GM12878 (cell line): ENCODE data around the gene TNF. TPM values are rescaled to one million over a fixed set of nuclear protein-coding genes. Genes with fewer than 3 reads are reported as not detected.

Experiments
- ATAC-seq: fragments of 200-7000 bp; cut with Tn5 transposase; 3 replicates; pipeline ENCODE4 v1.9.1; 2020; ENCODE audit warnings: mild to moderate bottlenecking, moderate library complexity
- BruUV-seq: library from RNA; stranded (reverse); fragments of 400-500 nt; replicated peaks from 2 replicates; lab custom pipeline; 2021; lab: Mats Ljungman, UMichigan
- CTCF ChIA-PET: fragments of 300-600 bp; sonication (Branson Sonifier 250); formaldehyde crosslinking; extraction: SDS; loops from one replicate; lab custom pipeline; 2021; ENCODE audit warnings: inconsistent platforms; lab: Yijun Ruan, JAX
- POLR2A ChIA-PET: fragments of 350-600 bp; formaldehyde crosslinking; extraction: SDS; loops from one replicate; lab custom pipeline; 2021; ENCODE audit warnings: inconsistent platforms; lab: Charles Lee
- RAD21 ChIA-PET: fragments of 300-600 bp; sonication (Branson Sonifier 250); formaldehyde crosslinking; loops from one replicate; lab custom pipeline; 2023; ENCODE audit warnings: antibody characterized with exemption; ENCODE audit not compliant: unreplicated experiment; lab: Charles Lee
- SMC1A ChIA-PET: fragments of 300-600 bp; sonication (Branson Sonifier 250); formaldehyde crosslinking; loops from one replicate; lab custom pipeline; 2023; ENCODE audit not compliant: unreplicated experiment, uncharacterized antibody; lab: Charles Lee
- DNase-seq: peaks from one replicate; pipeline ENCODE4 v3.0.0-alpha.2; 2011; ENCODE audit warnings: low read depth, low spot score
- FAIRE-seq: peaks from 3 replicates; lab custom pipeline; 2011; peaks lifted over from hg19 to GRCh38; lab: Jason Lieb, UNC
- H2AFZ ChIP-seq: 2 replicates; pipeline ENCODE4 v1.6.0; 2011; ENCODE audit warnings: low read depth, low read length, control low read depth; ENCODE audit not compliant: control insufficient read depth
- H3K27ac ChIP-seq: 2 replicates; pipeline ENCODE4 v1.5.1; 2011; ENCODE audit warnings: control low read depth; ENCODE audit not compliant: control insufficient read depth, insufficient read depth
- H3K27me3 ChIP-seq, 2 experiments: replicated peaks in 1 of 2; 2 replicates each; pipeline versions ENCODE4 v1.6.0 to v1.6.1; 2011; ENCODE audit warnings: low read length in 1 of 2; ENCODE audit not compliant: control insufficient read depth in 2 of 2, insufficient read depth in 2 of 2
- H3K36me3 ChIP-seq, 2 experiments: 2 replicates each; pipeline ENCODE4 v1.5.1; 2011; ENCODE audit warnings: low read length in 1 of 2; ENCODE audit not compliant: control insufficient read depth in 2 of 2, insufficient read depth in 2 of 2
- H3K4me1 ChIP-seq: 2 replicates; pipeline ENCODE4 v1.6.1; 2011; ENCODE audit warnings: mild to moderate bottlenecking, low read length, moderate library complexity, mixed read lengths; ENCODE audit not compliant: control insufficient read depth, insufficient read depth
- H3K4me2 ChIP-seq: 2 replicates; pipeline ENCODE4 v1.6.0; 2011; ENCODE audit warnings: control low read depth; ENCODE audit not compliant: control insufficient read depth, insufficient read depth
- H3K4me3 ChIP-seq: fragments of 200-600 bp; sonication (generic); 2 replicates; pipeline ENCODE4 v1.5.1; 2016
- H3K79me2 ChIP-seq: 2 replicates; pipeline ENCODE4 v1.6.0; 2011; ENCODE audit warnings: low read length; ENCODE audit not compliant: control insufficient read depth, insufficient read depth
- H3K9ac ChIP-seq: 2 replicates; pipeline ENCODE4 v1.8.0; 2011; ENCODE audit warnings: low read length, control low read depth, mixed read lengths; ENCODE audit not compliant: control insufficient read depth, insufficient read depth
- H3K9me3 ChIP-seq: replicated peaks from 3 replicates; pipeline ENCODE4 v1.5.1; 2011; ENCODE audit warnings: mild to moderate bottlenecking, low read length; ENCODE audit not compliant: control insufficient read depth, insufficient read depth
- H4K20me1 ChIP-seq: 2 replicates; pipeline ENCODE4 v1.6.0; 2011; ENCODE audit not compliant: control insufficient read depth, insufficient read depth
- ASH2L ChIP-seq: fragments of 300-600, 200-600 bp; sonication (generic); IDR thresholded peaks from 2 replicates; pipeline ENCODE4 v1.6.1; 2017; ENCODE audit warnings: low read depth, mild to moderate bottlenecking, borderline replicate concordance
- EED ChIP-seq: sonication (generic); IDR thresholded peaks from 2 replicates; pipeline ENCODE4 v1.6.1; 2016; ENCODE audit warnings: antibody characterized with exemption, low read depth
- EZH2 ChIP-seq: IDR thresholded peaks from 2 replicates; pipeline ENCODE4 v1.6.1; 2012; ENCODE audit warnings: low read depth, mild to moderate bottlenecking, control low read depth, inconsistent platforms, low read length, borderline replicate concordance; ENCODE audit not compliant: control insufficient read depth
- HDGF ChIP-seq: fragments of 450-650 bp; IDR thresholded peaks from 2 replicates; pipeline ENCODE4 v1.6.1; 2016; ENCODE audit warnings: antibody characterized with exemption
- IKZF2 ChIP-seq, 2 experiments: fragments of 450-650 bp; IDR thresholded peaks; 2 replicates each; pipeline ENCODE4 v1.6.1; 2017; ENCODE audit warnings: mild to moderate bottlenecking in 2 of 2, moderate library complexity in 2 of 2
- LARP7 ChIP-seq: fragments of 450-650 bp; IDR thresholded peaks from 2 replicates; pipeline ENCODE4 v1.6.1; 2017; ENCODE audit warnings: mild to moderate bottlenecking
- NR2C1 ChIP-seq: fragments of 450-650 bp; IDR thresholded peaks from 2 replicates; pipeline ENCODE4 v1.6.1; 2017; ENCODE audit warnings: antibody characterized with exemption, mild to moderate bottlenecking, moderate library complexity
- NR2F1 ChIP-seq: fragments of 450-650 bp; conservative IDR thresholded peaks from 2 replicates; pipeline ENCODE4 v1.6.1; 2017; ENCODE audit warnings: mild to moderate bottlenecking
- PBX3 ChIP-seq: IDR thresholded peaks from 2 replicates; pipeline ENCODE4 v1.6.1; 2011; ENCODE audit warnings: mild to moderate bottlenecking, low read depth, low read length, moderate library complexity; ENCODE audit not compliant: insufficient replicate concordance
- PKNOX1 ChIP-seq: fragments of 450-650 bp; IDR thresholded peaks from 2 replicates; pipeline ENCODE4 v1.6.1; 2016; ENCODE audit warnings: mild to moderate bottlenecking
- REST ChIP-seq: IDR thresholded peaks from 2 replicates; pipeline ENCODE4 v1.6.1; 2012; ENCODE audit warnings: mild to moderate bottlenecking, low read depth, low read length
- SP1 ChIP-seq: IDR thresholded peaks from one replicate; pipeline ENCODE4 v1.6.1; 2011; ENCODE audit warnings: low read depth, low read length
- SPI1 ChIP-seq: IDR thresholded peaks from 2 replicates; pipeline ENCODE4 v1.6.1; 2011; ENCODE audit warnings: low read depth, mild to moderate bottlenecking, low read length, moderate library complexity, borderline replicate concordance; ENCODE audit not compliant: insufficient read depth
- TCF7 ChIP-seq: IDR thresholded peaks from 2 replicates; pipeline ENCODE4 v1.6.1; 2014; ENCODE audit warnings: antibody characterized with exemption, borderline replicate concordance
- YY1 ChIP-seq: IDR thresholded peaks from 2 replicates; pipeline ENCODE4 v1.6.1; 2011; ENCODE audit warnings: low read depth, mild to moderate bottlenecking, low read length
- WGBS: methylation state at CpG from one replicate; pipeline ENCODE4 v1.1.6; 2016; ENCODE audit warnings: low lambda C conversion rate; ENCODE audit not compliant: insufficient replicate concordance, insufficient coverage; ENCODE audit errors: missing lambda C conversion rate; 5-methylcytosine and 5-hydroxymethylcytosine counted together
- in situ Hi-C: fragments of 300-500 bp; cut with MboI; formaldehyde crosslinking; loops from 9 replicates; pipeline ENCODE4 v1.14.3; 2018; ENCODE audit warnings: mixed read lengths
- intact Hi-C: fragments of 100-400 bp; cut with micrococcal nuclease; formaldehyde crosslinking; loops from one replicate; pipeline ENCODE4 v1.14.2; 2022; ENCODE audit not compliant: unreplicated experiment
- polyA plus RNA-seq, 11 experiments: library from polyadenylated mRNA; depleted of rRNA in 4 of 11; unstranded in 6 of 11; stranded (reverse) in 5 of 11; fragments of >200 nt; fragmentation: Nextera tagmentation in 4 of 11; fragmentation: Illumina TruSeq in 1 of 11; extraction: Ambion mirVana in 4 of 11; extraction: Trizol in 1 of 11; gene quantifications; 1 replicate in 1 of 11; 2 replicates in 10 of 11; pipeline versions ENCODE4 v1.2.1 to v1.2.3, GENCODE V29; 2011 to 2016; ENCODE audit warnings: inconsistent platforms in 2 of 11, missing spikeins in 2 of 11, low read depth in 1 of 11
- total RNA-seq, 4 experiments: library from RNA; depleted of rRNA in 3 of 4; stranded (reverse); fragments of >200 nt in 3 of 4; fragmentation: Illumina TruSeq in 1 of 4; extraction: Trizol in 1 of 4; gene quantifications; 2 replicates each; pipeline versions ENCODE4 v1.2.1 to v1.2.3, GENCODE V29; 2013 to 2021
- TF ChIP-seq, protein P1 (sequence below): fragments of 450-650 bp; IDR thresholded peaks from 2 replicates; pipeline ENCODE4 v1.6.1; 2014; ENCODE audit warnings: mild to moderate bottlenecking

The TNF gene
- total and polyA plus RNA-seq, 10 of the 15 experiments (the other 5 are each of a cell fraction or from before 2014, with no cell fraction given), result 18.0 to 94.8 (median 61.9) TPM

GRCh38 chr6:31586599-31587281 lies 11.4 kb downstream of the TNF start:
- Histone ChIP-seq H3K9me3 (no peaks in the 10 kb centered on the region), H3K27ac (peak overlapping the region; percentile 75), H3K79me2 (peaks cover 12% of the 10 kb centered on the region), H3K36me3 (no peaks in the 10 kb centered on the region), H3K27me3 (no peaks in the 10 kb centered on the region), H3K4me3 (peak overlapping the region; percentile 68; the same call in 1 of the 2 replicates), H3K9ac (peak overlapping the region; percentile 51), H3K4me1 (peaks cover 46% of the 10 kb centered on the region), H4K20me1 (no peaks in the 10 kb centered on the region), H3K4me2 (peak overlapping the region; percentile 60), H2AFZ (peak overlapping the region; percentile 54)
- DNase-seq (no peak), FAIRE-seq (no peak), ATAC-seq (peak; percentile 54)
- ChIA-PET POLR2A (interaction anchor here (0.5 to 17.1 kb wide), 14 partner anchors 9 to 311 kb away, joined by 3 to 282 read pairs (median 4); partner anchors contain the start of genes AIF1, ATP6V1G2, DDX39B and EHMT2), RAD21 (interaction anchor here (0.6 to 17.5 kb wide), 9 partner anchors 9 to 152 kb away, joined by 3 to 620 read pairs (median 5); partner anchors contain the start of genes ATP6V1G2, LTA, NCR3 and NFKBIL1), SMC1A (interaction anchor here (0.9 to 45.5 kb wide), 6 partner anchors 8 to 94 kb away, joined by 3 to 1989 read pairs (median 30); partner anchors contain the start of genes ATP6V1G2, DDX39B, LTA and NCR3), CTCF (interaction anchor here (1.3 to 31.0 kb wide), 4 partner anchors 6 to 36 kb away, joined by 3 to 2098 read pairs (median 789); partner anchors contain the start of genes ATP6V1G2, DDX39B, LST1 and LTA)
- WGBS, result 30% methylated on average over 9 of the region's 9 CpGs
- intact Hi-C loops, result no loop called here
- no TSS peak for BruUV-seq
- in situ Hi-C loops, result no loop called here
- TF ChIP-seq LARP7, result no peak
- peak; percentile 62; the same call in 1 of the 2 replicates for TF ChIP-seq HDGF
- TF ChIP-seq SP1, result peak; percentile 27
- TF ChIP-seq, protein P1, sequence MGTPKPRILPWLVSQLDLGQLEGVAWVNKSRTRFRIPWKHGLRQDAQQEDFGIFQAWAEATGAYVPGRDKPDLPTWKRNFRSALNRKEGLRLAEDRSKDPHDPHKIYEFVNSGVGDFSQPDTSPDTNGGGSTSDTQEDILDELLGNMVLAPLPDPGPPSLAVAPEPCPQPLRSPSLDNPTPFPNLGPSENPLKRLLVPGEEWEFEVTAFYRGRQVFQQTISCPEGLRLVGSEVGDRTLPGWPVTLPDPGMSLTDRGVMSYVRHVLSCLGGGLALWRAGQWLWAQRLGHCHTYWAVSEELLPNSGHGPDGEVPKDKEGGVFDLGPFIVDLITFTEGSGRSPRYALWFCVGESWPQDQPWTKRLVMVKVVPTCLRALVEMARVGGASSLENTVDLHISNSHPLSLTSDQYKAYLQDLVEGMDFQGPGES, result no peak
- TF ChIP-seq PBX3, result no peak
- TF ChIP-seq PKNOX1, result no peak
- no peak for TF ChIP-seq ASH2L
- TF ChIP-seq YY1, result 0 out of 2 replicates have a peak, but pooled peaks have one; percentile 27
- TF ChIP-seq REST, result no peak
- no peak for TF ChIP-seq NR2C1
- TF ChIP-seq TCF7, result no peak
- peak; percentile 65 for TF ChIP-seq EED
- no peak; a peak in 1 of 4 replicates for TF ChIP-seq IKZF2 (IDR thresholded peaks at IDR 0.05)
- TF ChIP-seq NR2F1, result 0 out of 2 replicates have a peak, but pooled peaks have one; percentile 18
- no peak for TF ChIP-seq EZH2
- peak; percentile 84 for TF ChIP-seq SPI1
